ENCODE data around the gene BAG3.

DNA sequence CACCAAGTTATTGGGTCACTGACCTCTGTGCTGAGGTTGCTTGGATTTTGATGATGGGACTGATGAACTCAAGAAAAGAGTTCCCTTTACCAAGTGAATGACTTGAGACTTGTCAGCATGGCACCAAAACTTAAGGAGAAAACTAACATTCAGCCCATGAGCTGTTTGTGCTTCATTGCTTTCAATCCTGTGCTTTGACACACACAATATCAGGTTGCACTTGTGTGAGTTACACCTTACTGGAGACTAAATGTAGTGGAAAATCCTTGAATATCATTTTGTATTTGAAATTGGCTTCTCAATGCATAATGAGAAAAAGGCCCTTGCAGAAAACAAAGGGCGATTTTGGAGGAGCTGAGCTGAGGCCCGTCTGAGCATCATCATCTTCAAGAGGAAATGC, 2.7 kb downstream of the BAG3 start:
- TF ChIP-seq, protein P1, sequence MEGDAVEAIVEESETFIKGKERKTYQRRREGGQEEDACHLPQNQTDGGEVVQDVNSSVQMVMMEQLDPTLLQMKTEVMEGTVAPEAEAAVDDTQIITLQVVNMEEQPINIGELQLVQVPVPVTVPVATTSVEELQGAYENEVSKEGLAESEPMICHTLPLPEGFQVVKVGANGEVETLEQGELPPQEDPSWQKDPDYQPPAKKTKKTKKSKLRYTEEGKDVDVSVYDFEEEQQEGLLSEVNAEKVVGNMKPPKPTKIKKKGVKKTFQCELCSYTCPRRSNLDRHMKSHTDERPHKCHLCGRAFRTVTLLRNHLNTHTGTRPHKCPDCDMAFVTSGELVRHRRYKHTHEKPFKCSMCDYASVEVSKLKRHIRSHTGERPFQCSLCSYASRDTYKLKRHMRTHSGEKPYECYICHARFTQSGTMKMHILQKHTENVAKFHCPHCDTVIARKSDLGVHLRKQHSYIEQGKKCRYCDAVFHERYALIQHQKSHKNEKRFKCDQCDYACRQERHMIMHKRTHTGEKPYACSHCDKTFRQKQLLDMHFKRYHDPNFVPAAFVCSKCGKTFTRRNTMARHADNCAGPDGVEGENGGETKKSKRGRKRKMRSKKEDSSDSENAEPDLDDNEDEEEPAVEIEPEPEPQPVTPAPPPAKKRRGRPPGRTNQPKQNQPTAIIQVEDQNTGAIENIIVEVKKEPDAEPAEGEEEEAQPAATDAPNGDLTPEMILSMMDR (IDR thresholded peaks at IDR 0.05), result no peak
- no peak for TF ChIP-seq POLR2A (IDR thresholded peaks at IDR 0.05)
